Lung (tissue), 12 donors: ENCODE results near the gene DNAH17. TPM values are rescaled to one million over a fixed set of nuclear protein-coding genes. Genes with fewer than 3 reads are reported as not detected.

Experiments used
- ATAC-seq: fragments of 200-7000 bp; cut with Tn5 transposase; one replicate; pipeline ENCODE4 v1.9.1; 2020; ENCODE audit warnings: moderate number of reproducible peaks; ENCODE audit not compliant: insufficient read depth, low FRiP score
- DNase-seq, 3 donors: peaks; one replicate each; pipeline ENCODE4 v3.0.0-alpha.2; 2013 to 2017
- H3K27ac ChIP-seq, 2 donors: one replicate each; pipeline ENCODE4 v1.5.1; 2013; ENCODE audit warnings: mild to moderate bottlenecking in 2 of 2, moderate library complexity in 2 of 2, control low read depth in 1 of 2, inconsistent platforms in 1 of 2, low read depth in 1 of 2, low read length in 1 of 2
- H3K27me3 ChIP-seq, 3 donors: one replicate each; pipeline ENCODE4 v1.5.1; 2013; ENCODE audit warnings: low read length in 2 of 3; ENCODE audit not compliant: control insufficient read depth in 3 of 3, insufficient read depth in 3 of 3
- H3K36me3 ChIP-seq, 4 donors: one replicate each; pipeline ENCODE4 v1.5.1; 2013; ENCODE audit warnings: low read length in 4 of 4, mild to moderate bottlenecking in 1 of 4, moderate library complexity in 1 of 4; ENCODE audit not compliant: control insufficient read depth in 4 of 4, insufficient read depth in 4 of 4
- H3K4me1 ChIP-seq, 5 donors: one replicate each; pipeline ENCODE4 v1.5.1; 2013; ENCODE audit warnings: low read length in 5 of 5, mild to moderate bottlenecking in 2 of 5, moderate library complexity in 1 of 5; ENCODE audit not compliant: control insufficient read depth in 5 of 5, insufficient read depth in 5 of 5
- H3K4me3 ChIP-seq: one replicate; pipeline ENCODE4 v1.5.1; 2013; ENCODE audit warnings: mild to moderate bottlenecking, control low read depth, moderate library complexity
- H3K9ac ChIP-seq, 2 donors: one replicate each; pipeline ENCODE4 v1.5.1; 2013; ENCODE audit warnings: low read length in 2 of 2, control low read depth in 1 of 2; ENCODE audit not compliant: insufficient read depth in 1 of 2
- H3K9me3 ChIP-seq, 4 donors: one replicate each; pipeline ENCODE4 v1.5.1; 2013; ENCODE audit warnings: low read length in 3 of 4, mild to moderate bottlenecking in 1 of 4, moderate library complexity in 1 of 4; ENCODE audit not compliant: control insufficient read depth in 4 of 4, insufficient read depth in 3 of 4
- CTCF ChIP-seq: IDR thresholded peaks from 2 replicates; pipeline ENCODE4 v1.5.1; 2012; ENCODE audit warnings: mild to moderate bottlenecking; ENCODE audit errors: control extremely low read depth, extremely low read depth
- WGBS, 2 donors: extraction: QIAGEN DNeasy Blood & Tissue Kit; methylation state at CpG; one replicate each; pipeline ENCODE4 v1.1.7; 2013; 5-methylcytosine and 5-hydroxymethylcytosine counted together
- polyA plus RNA-seq, 2 donors: library from polyadenylated mRNA; stranded (reverse); fragments of 200-250 nt; gene quantifications; one replicate each; pipeline ENCODE4 v1.2.1, GENCODE V29; 2013
- total RNA-seq, 2 donors: library from RNA; depleted of rRNA in 1 of 2; stranded (reverse); fragments of >200 nt in 1 of 2; gene quantifications; one replicate each; pipeline ENCODE4 v1.2.1, GENCODE V29; 2014 to 2021
- donor health status: control.
- donor health status: control.
- donor health status: Bipolar disorder and iron deficiency.
- donor health status: healthy.
- donor health status: DM: yes; HTN: yes; CAD: no.

The DNAH17 gene
- total and polyA plus RNA-seq, 4 donors = 0.44 to 1.6 (median 1.2) TPM

- H3K27ac ChIP-seq = no peak overlapping the region
- no peaks in the 10 kb centered on the region for H3K4me1 ChIP-seq
- H3K9ac ChIP-seq = no peak overlapping the region
- no peak for ATAC-seq
- WGBS, 2 donors = 90 to 94% methylated on average over 13 of the region's 13 CpGs
- DNase-seq = no peak
- no peak for TF ChIP-seq CTCF
- no peaks in the 10 kb centered on the region for H3K36me3 ChIP-seq
- H3K9me3 ChIP-seq = no peaks in the 10 kb centered on the region
- peaks cover 0 to 4% (median 0%) of the 10 kb centered on the region in 3 donors for H3K27me3 ChIP-seq
- H3K4me3 ChIP-seq = no peak overlapping the region
Measured at GRCh38 chr17:78488867-78489634, 88.1 kb downstream of the DNAH17 start.

GRCh38 chr17:78488156-78488555 lies 89.0 kb downstream of the DNAH17 start:
- H3K4me1 ChIP-seq = no peaks in the 10 kb centered on the region

GRCh38 chr17:78486946-78487680 lies 90.1 kb downstream of the DNAH17 start:
- 78 to 82% methylated on average over 13 of the region's 13 CpGs for WGBS, 2 donors
- no peak for TF ChIP-seq CTCF
- Histone ChIP-seq H3K4me1 (no peaks in the 10 kb centered on the region), H3K36me3 (no peaks in the 10 kb centered on the region), H3K9me3 (no peaks in the 10 kb centered on the region), H3K27me3 (peaks cover 0 to 4% (median 0%) of the 10 kb centered on the region in 3 donors), H3K9ac (no peak overlapping the region), H3K27ac (peak overlapping the region in 1 of 2 donors; percentile 12), H3K4me3 (no peak overlapping the region)
- DNase-seq (no peak), ATAC-seq (no peak)

More at GRCh38 chr17:78488156-78488555, 89.0 kb downstream of the DNAH17 start:
- 72 to 86% methylated on average over 10 of the region's 10 CpGs for WGBS, 2 donors
- Histone ChIP-seq H3K9ac (no peak overlapping the region), H3K9me3 (no peaks in the 10 kb centered on the region), H3K36me3 (no peaks in the 10 kb centered on the region), H3K4me3 (no peak overlapping the region), H3K27me3 (peaks cover 0 to 4% (median 0%) of the 10 kb centered on the region in 3 donors), H3K27ac (no peak overlapping the region)
- ATAC-seq = no peak
- no peak for TF ChIP-seq CTCF
- no peak for DNase-seq
